Stomach (tissue), 4 donors: ENCODE measurements around the gene LMOD1.

Experiments used
- CTCF ChIP-seq, 7 experiments: fragments of 450-650 bp in 4 of 7; fragments of 200-600 bp in 3 of 7; sonication (generic) in 3 of 7; IDR thresholded peaks; one replicate each; pipeline ENCODE4 v1.5.1; 2016 to 2019; ENCODE audit warnings: antibody characterized with exemption in 7 of 7, control low read depth in 2 of 7, mild to moderate bottlenecking in 1 of 7
- EP300 ChIP-seq: sonication (generic); formaldehyde crosslinking; IDR thresholded peaks from one replicate; pipeline ENCODE4 v1.6.1; 2017; ENCODE audit warnings: antibody characterized with exemption
- POLR2A ChIP-seq, 4 donors: fragments of 450-650 bp; IDR thresholded peaks; one replicate each; pipeline ENCODE4 v1.6.1; 2016; ENCODE audit warnings: antibody characterized with exemption in 4 of 4, control low read depth in 2 of 4, mild to moderate bottlenecking in 1 of 4, moderate library complexity in 1 of 4

GRCh38 chr1:201874672-201875071 lies 71.7 kb downstream of the LMOD1 start:
- TF ChIP-seq CTCF (IDR thresholded peaks at IDR 0.05) (no peak), EP300 (no peak), POLR2A (IDR thresholded peaks at IDR 0.05) (no peak)
